ENCODE measurements around the gene PIK3R3. TPM values are rescaled to one million over a fixed set of nuclear protein-coding genes. Genes with fewer than 3 reads are reported as not detected.

Gene PIK3R3
- total RNA-seq, 2 donors from 2014 or later, result 3.3 to 7.4 TPM

DNA sequence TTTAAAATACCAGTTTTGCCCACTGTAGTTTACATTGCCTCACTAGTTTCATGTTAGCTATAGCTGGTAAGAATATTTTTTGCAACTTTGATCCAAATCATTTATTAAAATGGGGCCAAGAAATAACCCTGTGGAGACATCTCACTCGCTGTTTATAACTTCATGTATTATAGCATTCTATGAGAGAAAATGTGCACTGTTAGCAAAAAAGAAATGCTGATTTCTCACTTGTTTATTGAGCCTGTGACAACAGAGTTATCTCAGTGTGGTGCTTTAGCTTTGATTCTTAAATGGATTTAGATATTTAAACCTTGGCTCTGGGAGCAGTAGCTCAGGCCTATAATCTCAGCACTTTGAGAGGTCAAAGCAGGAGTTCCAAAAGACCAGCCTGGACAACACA, 127.9 kb downstream of the PIK3R3 start:
- Mint-ChIP-seq H3K4me1 (ENCODE audit: low read depth in 2 of 2) (no peaks in the 10 kb centered on the region), H3K27ac (no peak overlapping the region), H3K4me3 (no peak overlapping the region), H3K27me3 (no peaks in the 10 kb centered on the region), H3K9me3 (no peaks in the 10 kb centered on the region), H3K36me3 (peaks cover 15% of the 10 kb centered on the region)
- ATAC-seq, result no peak
- DNase-seq (ENCODE audit: low spot score), result no peak

DNA sequence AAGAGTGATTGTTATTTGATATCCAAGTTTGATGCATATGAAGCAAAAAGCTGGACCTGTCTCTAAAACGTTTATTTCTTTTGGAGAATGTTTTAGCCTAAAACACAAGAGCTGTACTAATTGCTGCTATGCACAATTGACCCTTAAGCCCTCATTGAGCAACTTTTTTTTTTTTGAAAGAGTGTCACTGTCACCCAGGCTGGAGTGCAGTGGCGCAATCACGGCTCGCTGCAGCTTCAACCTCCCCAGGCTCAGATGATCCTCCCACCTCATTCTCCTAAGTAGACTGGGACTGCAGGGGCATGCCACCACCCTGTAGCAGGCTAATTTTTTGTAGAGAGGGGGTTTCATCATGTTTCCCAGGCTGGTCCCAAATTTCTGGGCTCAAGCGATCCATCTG, 129.1 kb downstream of the PIK3R3 start:
- no peak overlapping the region for H3K27ac Mint-ChIP-seq
- ATAC-seq (peak in 1 of 2 donors; percentile 28), DNase-seq (ENCODE audit: low spot score) (no peak)
- H3K4me3 Mint-ChIP-seq, result no peak overlapping the region
- H3K27me3 Mint-ChIP-seq, result no peaks in the 10 kb centered on the region
- H3K4me1 Mint-ChIP-seq (ENCODE audit: low read depth in 2 of 2), result no peaks in the 10 kb centered on the region
- H3K9me3 Mint-ChIP-seq, result no peaks in the 10 kb centered on the region
- peaks cover 10% of the 10 kb centered on the region for H3K36me3 Mint-ChIP-seq

DNA sequence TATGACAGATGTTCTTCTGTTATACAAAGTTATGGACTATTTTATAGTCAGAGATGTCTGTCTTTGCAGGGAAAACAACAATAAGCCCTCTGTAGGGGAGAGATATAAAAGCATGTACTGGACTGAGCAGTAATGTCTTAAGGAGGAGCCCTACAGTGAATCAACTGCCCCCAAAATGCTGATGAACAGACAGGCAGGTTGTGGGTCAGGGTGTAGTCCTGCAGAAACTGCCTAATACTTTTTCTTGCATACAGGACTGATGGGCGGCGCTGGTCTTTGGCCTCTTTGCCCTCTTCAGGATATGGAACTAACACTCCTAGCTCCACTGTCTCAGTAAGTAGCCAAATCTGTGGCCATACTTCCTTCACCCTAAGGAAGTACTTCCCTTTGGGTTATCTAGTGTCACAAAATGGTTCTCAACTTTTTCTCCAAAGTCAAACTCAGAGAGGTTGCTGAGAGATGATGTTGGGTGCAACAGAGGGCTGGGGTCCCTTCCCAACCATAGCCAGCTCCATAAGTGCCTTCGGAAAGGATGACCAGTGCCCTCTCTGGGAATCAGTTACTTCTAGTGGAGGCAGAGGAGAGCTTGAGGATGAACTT, 129.8 kb downstream of the PIK3R3 start:
- peaks cover 8% of the 10 kb centered on the region for H3K36me3 Mint-ChIP-seq
- H3K27ac Mint-ChIP-seq, result no peak overlapping the region
- H3K4me1 Mint-ChIP-seq (ENCODE audit: low read depth in 2 of 2), result no peaks in the 10 kb centered on the region
- DNase-seq (ENCODE audit: low spot score) (no peak), ATAC-seq (no peak)
- no peak overlapping the region for H3K4me3 Mint-ChIP-seq
- H3K9me3 Mint-ChIP-seq, result no peaks in the 10 kb centered on the region
- no peaks in the 10 kb centered on the region for H3K27me3 Mint-ChIP-seq

DNA sequence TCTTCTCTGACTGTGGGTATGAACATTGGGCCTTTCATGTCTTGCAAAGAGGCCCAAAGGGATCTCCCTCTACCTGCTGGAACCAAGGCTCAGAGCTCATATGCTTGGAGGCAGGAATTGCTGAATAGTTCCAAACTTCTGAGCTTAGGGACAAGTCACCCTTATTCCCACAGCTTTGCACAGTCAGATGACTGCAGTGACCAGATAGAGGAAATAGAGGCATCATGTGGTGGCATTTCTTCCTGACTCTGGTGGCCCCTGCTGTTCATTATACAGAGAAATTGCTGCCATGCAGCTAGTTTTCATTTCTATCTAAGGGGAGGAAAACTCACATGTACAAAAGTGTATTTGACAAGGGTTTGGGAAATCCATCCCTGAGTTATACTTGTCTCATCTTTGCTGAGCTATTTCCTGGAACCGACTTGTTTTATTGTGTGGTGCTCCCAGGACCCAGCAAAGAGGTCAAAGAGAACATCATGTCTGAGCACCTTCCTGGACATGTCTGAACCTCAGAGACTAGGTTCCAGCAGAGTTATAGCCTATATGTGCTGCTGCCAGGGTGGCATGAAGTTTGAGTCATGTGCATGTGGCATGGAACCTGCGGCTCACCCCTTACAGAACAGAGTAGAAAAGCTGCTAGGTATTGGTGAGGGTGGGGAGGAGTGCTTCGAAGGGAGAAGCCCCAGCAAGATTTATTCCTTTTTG, 131.2 kb downstream of the PIK3R3 start:
- H3K9me3 Mint-ChIP-seq, result no peaks in the 10 kb centered on the region
- no peaks in the 10 kb centered on the region for H3K36me3 Mint-ChIP-seq
- ATAC-seq (no peak), DNase-seq (ENCODE audit: low spot score) (no peak)
- no peak overlapping the region for H3K4me3 Mint-ChIP-seq
- H3K27me3 Mint-ChIP-seq, result no peaks in the 10 kb centered on the region
- H3K4me1 Mint-ChIP-seq (ENCODE audit: low read depth in 2 of 2), result no peaks in the 10 kb centered on the region
- H3K27ac Mint-ChIP-seq, result no peak overlapping the region

DNA sequence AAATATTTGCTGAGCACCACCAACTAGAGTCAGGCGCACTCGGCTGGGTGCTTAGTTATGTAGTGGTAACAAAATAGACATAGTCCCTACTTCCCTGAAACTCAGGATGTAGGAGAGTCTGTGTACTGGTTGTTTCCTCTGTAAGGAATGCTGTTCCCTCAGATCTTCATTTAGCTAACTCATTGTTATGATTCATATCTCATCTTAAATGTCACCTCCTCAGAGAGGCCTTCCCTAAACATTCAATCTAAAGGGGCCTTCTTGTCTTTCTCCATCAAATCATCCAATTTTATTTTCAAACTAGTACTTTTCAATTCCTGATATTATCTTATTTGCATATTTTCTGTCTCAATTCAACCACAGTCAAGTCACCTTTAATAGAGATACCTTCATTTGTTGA, 132.9 kb downstream of the PIK3R3 start:
- H3K27ac Mint-ChIP-seq, result no peak overlapping the region
- peaks cover 0 to 3% of the 10 kb centered on the region in 2 donors for H3K4me1 Mint-ChIP-seq (ENCODE audit: low read depth in 2 of 2)
- H3K9me3 Mint-ChIP-seq, result no peaks in the 10 kb centered on the region
- H3K36me3 Mint-ChIP-seq, result no peaks in the 10 kb centered on the region
- H3K4me3 Mint-ChIP-seq, result no peak overlapping the region
- DNase-seq (ENCODE audit: low spot score) (no peak), ATAC-seq (no peak)
- H3K27me3 Mint-ChIP-seq, result no peaks in the 10 kb centered on the region

DNA sequence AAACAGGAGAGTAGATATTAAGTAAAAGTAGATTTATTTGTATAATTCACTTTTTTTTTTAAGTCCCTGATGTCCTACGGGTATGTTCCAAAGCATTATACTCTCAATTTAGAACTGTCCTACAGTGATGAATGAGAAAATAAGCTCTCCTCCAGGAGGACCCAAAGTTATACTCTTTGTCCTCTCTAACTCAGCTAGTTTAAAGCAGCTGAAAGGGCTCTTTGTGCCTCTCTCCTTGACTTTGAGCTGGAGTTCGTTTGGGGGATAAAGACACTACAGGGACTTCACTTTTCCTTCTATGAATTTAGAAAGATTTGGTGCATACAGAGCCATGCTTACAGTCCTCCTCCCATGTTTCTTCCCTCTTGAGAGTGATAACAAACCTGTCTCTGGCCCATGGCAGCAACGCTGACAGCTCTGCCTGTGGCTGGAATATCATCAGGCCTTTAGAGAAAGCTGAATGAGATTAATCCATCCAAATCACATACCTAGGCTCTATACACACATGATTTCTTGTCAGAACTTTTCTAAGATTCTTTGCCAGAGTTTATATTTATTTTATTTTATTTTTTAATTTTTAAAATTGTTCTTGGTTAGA, 134.3 kb downstream of the PIK3R3 start:
- Mint-ChIP-seq H3K4me1 (ENCODE audit: low read depth in 2 of 2) (peaks cover 0 to 3% of the 10 kb centered on the region in 2 donors), H3K4me3 (no peak overlapping the region), H3K27me3 (no peaks in the 10 kb centered on the region), H3K36me3 (no peaks in the 10 kb centered on the region), H3K27ac (peak overlapping the region in 1 of 2 donors; percentile 32), H3K9me3 (no peaks in the 10 kb centered on the region)
- ATAC-seq, result no peak
- DNase-seq (ENCODE audit: low spot score), result no peak

DNA sequence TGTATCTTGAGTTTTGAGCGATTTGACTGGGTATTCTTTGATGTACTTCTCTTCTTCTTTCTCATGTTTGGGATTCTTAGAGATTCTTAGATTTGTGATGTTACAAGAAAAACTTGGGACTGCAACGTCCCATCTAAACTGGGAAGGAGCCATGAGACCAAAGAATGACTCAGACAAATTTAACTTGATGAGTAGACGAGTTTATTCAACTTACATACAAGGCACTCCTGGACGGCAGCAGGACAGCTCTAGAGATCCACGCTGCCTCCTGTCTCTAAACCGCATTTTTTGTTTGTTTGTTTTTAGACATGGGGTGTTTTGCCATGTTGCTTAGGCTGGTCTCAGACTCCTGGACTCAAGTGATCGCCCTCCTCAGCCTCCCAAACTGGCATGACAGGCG, 137.1 kb downstream of the PIK3R3 start:
- H3K4me1 Mint-ChIP-seq (ENCODE audit: low read depth in 2 of 2), result peaks cover 0 to 7% of the 10 kb centered on the region in 2 donors
- H3K36me3 Mint-ChIP-seq, result no peaks in the 10 kb centered on the region
- no peak overlapping the region for H3K27ac Mint-ChIP-seq
- no peaks in the 10 kb centered on the region for H3K27me3 Mint-ChIP-seq
- H3K9me3 Mint-ChIP-seq, result no peaks in the 10 kb centered on the region
- no peak overlapping the region for H3K4me3 Mint-ChIP-seq
- DNase-seq (ENCODE audit: low spot score) (no peak), ATAC-seq (no peak)

DNA sequence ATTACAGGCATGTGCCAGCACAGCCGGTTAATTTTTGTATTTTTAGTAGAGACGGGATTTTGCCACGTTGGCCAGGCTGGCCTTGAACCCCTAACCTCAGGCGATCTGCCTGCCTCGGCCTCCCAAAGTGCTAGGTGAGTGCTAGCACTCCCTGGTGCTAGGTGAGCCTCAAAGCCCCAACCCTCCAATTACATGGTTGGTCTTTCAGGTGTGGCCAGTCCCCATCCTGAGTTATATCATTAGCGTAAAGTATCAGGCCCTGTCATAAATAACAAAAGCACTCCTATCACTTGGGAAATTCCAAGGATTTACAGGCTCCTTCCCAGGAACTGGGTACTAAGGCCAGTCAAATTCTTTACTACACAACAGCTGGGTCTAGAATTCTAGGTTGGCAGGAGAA, 138.0 kb downstream of the PIK3R3 start:
- no peaks in the 10 kb centered on the region for H3K9me3 Mint-ChIP-seq
- no peak overlapping the region for H3K4me3 Mint-ChIP-seq
- H3K4me1 Mint-ChIP-seq (ENCODE audit: low read depth in 2 of 2), result peaks cover 0 to 10% of the 10 kb centered on the region in 2 donors
- H3K27ac Mint-ChIP-seq, result no peak overlapping the region
- H3K27me3 Mint-ChIP-seq, result no peaks in the 10 kb centered on the region
- H3K36me3 Mint-ChIP-seq, result no peaks in the 10 kb centered on the region
- DNase-seq (ENCODE audit: low spot score) (no peak), ATAC-seq (no peak)

Other genes starting within 250 kb of the PIK3R3 start
- not detected for gene TSPAN1, start 42.5 kb upstream of the PIK3R3 start, total RNA-seq
- not detected for gene P3R3URF, start 43.9 kb upstream of the PIK3R3 start, total RNA-seq
- gene POMGNT1, start 65.8 kb upstream of the PIK3R3 start, total RNA-seq, result 10 to 100 TPM; 46.7 to 61.7 TPM
- gene LURAP1, start 70.7 kb upstream of the PIK3R3 start, total RNA-seq, result not detected
- 10 to 100 TPM; 23.3 to 87.5 TPM for gene RAD54L, start 115.1 kb upstream of the PIK3R3 start, total RNA-seq
- 10 to 100 TPM; 43.2 to 45.5 TPM for gene LRRC41, start 171.0 kb upstream of the PIK3R3 start, total RNA-seq
- 100 to 1,000 TPM; 236 to 253 TPM for gene UQCRH, start 171.1 kb upstream of the PIK3R3 start, total RNA-seq
- 10 to 100 TPM; 24.0 to 43.8 TPM for gene NSUN4, start 208.2 kb upstream of the PIK3R3 start, total RNA-seq